K562 (cell line): ENCODE results near the gene PDE4D. TPM values are rescaled to one million over a fixed set of nuclear protein-coding genes. Genes with fewer than 3 reads are reported as not detected.

Source experiments
- ATAC-seq: fragments of 200-7000 bp; cut with Tn5 transposase; 3 replicates; pipeline ENCODE4 v1.9.1; 2020; ENCODE audit warnings: moderate library complexity
- BruUV-seq: library from RNA; stranded (reverse); fragments of 400-500 nt; replicated peaks from 2 replicates; lab custom pipeline; 2021; lab: Mats Ljungman, UMichigan
- CTCF ChIA-PET: fragments of 300-600 bp; formaldehyde crosslinking; extraction: SDS; loops from one replicate; lab custom pipeline; 2021; ENCODE audit warnings: low intra/inter-chr PET ratio; lab: Yijun Ruan, JAX
- POLR2A ChIA-PET: fragments of 300-600, 350-650 bp; sonication (Branson Sonifier 250); formaldehyde crosslinking; extraction: SDS; loops from one replicate; lab custom pipeline; 2021; ENCODE audit warnings: antibody characterized with exemption, inconsistent platforms; lab: Yijun Ruan, JAX
- DNase-seq, 4 experiments: peaks; one replicate each; pipeline versions ENCODE4 v3.0.0 to v3.0.0-alpha.2; 2011 to 2018; ENCODE audit warnings: low spot score in 3 of 4, mixed read lengths in 3 of 4; ENCODE audit errors: extremely low read depth in 1 of 4
- FAIRE-seq: peaks from 2 replicates; lab custom pipeline; 2011; peaks lifted over from hg19 to GRCh38; lab: Jason Lieb, UNC
- H2AFZ ChIP-seq: 2 replicates; pipeline ENCODE4 v1.6.0; 2011; ENCODE audit warnings: low read depth, low read length, control low read depth, inconsistent platforms
- H3K27ac ChIP-seq: fragments of 200-600 bp; 3 replicates; pipeline ENCODE4 v1.8.0; 2011; ENCODE audit warnings: low read depth, mild to moderate bottlenecking, control low read depth, inconsistent platforms, low read length, moderate library complexity, mixed read lengths; ENCODE audit errors: extremely low read depth
- H3K27me3 ChIP-seq, 2 experiments: fragments of 300-600 bp in 1 of 2; 2 replicates in 1 of 2; 3 replicates in 1 of 2; pipeline versions ENCODE4 v1.6.0 to v1.8.0; 2011; ENCODE audit warnings: inconsistent platforms in 2 of 2, low read length in 2 of 2, mild to moderate bottlenecking in 1 of 2, mixed read lengths in 1 of 2, moderate library complexity in 1 of 2; ENCODE audit not compliant: control insufficient read depth in 2 of 2, insufficient read depth in 2 of 2
- H3K36me3 ChIP-seq: fragments of 300-600 bp; 3 replicates; pipeline ENCODE4 v1.8.0; 2011; ENCODE audit warnings: mild to moderate bottlenecking, low read length, inconsistent platforms; ENCODE audit not compliant: control insufficient read depth, insufficient read depth
- H3K4me1 ChIP-seq, 2 experiments: fragments of 200-600 bp in 1 of 2; replicated peaks in 1 of 2; 2 replicates in 1 of 2; 3 replicates in 1 of 2; pipeline versions ENCODE4 v1.5.1 to v1.8.0; 2011; ENCODE audit warnings: inconsistent platforms in 2 of 2, low read length in 2 of 2, mild to moderate bottlenecking in 1 of 2, mixed read lengths in 1 of 2, moderate library complexity in 1 of 2; ENCODE audit not compliant: control insufficient read depth in 2 of 2, insufficient read depth in 2 of 2
- H3K4me2 ChIP-seq: 2 replicates; pipeline ENCODE4 v1.6.1; 2011; ENCODE audit warnings: low read length, control low read depth, inconsistent platforms, mixed read lengths; ENCODE audit not compliant: insufficient read depth
- H3K4me3 ChIP-seq: fragments of 200-600 bp; sonication (generic), shearing (Covaris generic); 2 replicates; pipeline ENCODE4 v1.5.1; 2016; ENCODE audit warnings: control low read depth, inconsistent platforms
- H3K79me2 ChIP-seq: fragments of 200-600 bp; 3 replicates; pipeline ENCODE4 v1.8.0; 2011; ENCODE audit warnings: low read length, inconsistent platforms; ENCODE audit not compliant: control insufficient read depth, insufficient read depth
- H3K9ac ChIP-seq, 2 experiments: 2 replicates each; pipeline versions ENCODE4 v1.6.0 to v1.6.1; 2011; ENCODE audit warnings: low read depth in 2 of 2, low read length in 2 of 2, control low read depth in 1 of 2, inconsistent platforms in 1 of 2, mild to moderate bottlenecking in 1 of 2, mixed read lengths in 1 of 2; ENCODE audit not compliant: insufficient read depth in 1 of 2
- H3K9me1 ChIP-seq: one replicate; pipeline ENCODE4 v1.6.0; 2011; ENCODE audit warnings: inconsistent platforms, mild to moderate bottlenecking, low read length, moderate library complexity; ENCODE audit not compliant: control insufficient read depth, insufficient read depth
- H3K9me3 ChIP-seq: replicated peaks from 2 replicates; pipeline ENCODE4 v1.5.1; 2011; ENCODE audit warnings: low read depth, low read length, inconsistent platforms; ENCODE audit not compliant: control insufficient read depth, insufficient read depth
- H4K20me1 ChIP-seq: replicated peaks from 2 replicates; pipeline ENCODE4 v1.6.1; 2011; ENCODE audit warnings: low read length, inconsistent platforms, mixed read lengths; ENCODE audit not compliant: control insufficient read depth, insufficient read depth
- CC2D1A ChIP-seq: fragments of 450-650 bp; IDR thresholded peaks from 2 replicates; pipeline ENCODE4 v1.6.1; 2017; ENCODE audit warnings: mild to moderate bottlenecking
- HDAC1 ChIP-seq, 2 experiments: fragments of 450-650 bp; IDR thresholded peaks; 2 replicates each; pipeline ENCODE4 v1.6.1; 2016 to 2017; ENCODE audit warnings: inconsistent platforms in 1 of 2, mild to moderate bottlenecking in 1 of 2, moderate library complexity in 1 of 2
- KDM2B ChIP-seq: fragments of 250-450 bp; sonication (Bioruptor Pico); IDR thresholded peaks from 2 replicates; pipeline ENCODE4 v1.8.0; 2021; ENCODE audit warnings: mild to moderate bottlenecking, moderate library complexity
- KDM4B ChIP-seq, 2 experiments: fragments of 450-650 bp in 1 of 2; sonication (generic) in 1 of 2; IDR thresholded peaks; 2 replicates each; pipeline ENCODE4 v1.6.1; 2016 to 2017; ENCODE audit warnings: borderline replicate concordance in 2 of 2, antibody characterized with exemption in 1 of 2, low read depth in 1 of 2, mild to moderate bottlenecking in 1 of 2
- SIRT6 ChIP-seq: IDR thresholded peaks from one replicate; pipeline ENCODE4 v1.6.1; 2012; ENCODE audit warnings: low read depth, mild to moderate bottlenecking, control low read depth, inconsistent platforms, low read length, moderate library complexity
- ZBTB11 ChIP-seq, 3 experiments: fragments of 200-800 bp in 1 of 3; fragments of 250-450 bp in 1 of 3; fragments of 450-650 bp in 1 of 3; sonication (Bioruptor Pico) in 1 of 3; sonication (Bioruptor generic) in 1 of 3; formaldehyde crosslinking in 1 of 3; IDR thresholded peaks; 2 replicates each; pipeline versions ENCODE4 v1.6.1 to v1.8.0; 2016 to 2022; ENCODE audit warnings: mild to moderate bottlenecking in 2 of 3, missing genetic modification characterization in 2 of 3, missing compliant biosample characterization in 1 of 3, moderate library complexity in 1 of 3
- ZNF3 ChIP-seq: fragments of 250-450 bp; sonication (Bioruptor Pico); IDR thresholded peaks from 2 replicates; pipeline ENCODE4 v1.5.0; 2021; ENCODE audit warnings: mild to moderate bottlenecking, moderate library complexity
- ZNF561 ChIP-seq: fragments of 450-650 bp; formaldehyde crosslinking; conservative IDR thresholded peaks from 2 replicates; pipeline ENCODE4 v1.4.0; 2020; ENCODE audit warnings: mild to moderate bottlenecking, moderate library complexity
- ZNF695 ChIP-seq: fragments of 450-650 bp; formaldehyde crosslinking; IDR thresholded peaks from 2 replicates; pipeline ENCODE4 v1.4.0; 2020; ENCODE audit warnings: mild to moderate bottlenecking, moderate library complexity
- WGBS: fragments of 100-300 bp; shearing (Covaris generic); methylation state at CpG from one replicate; pipeline ENCODE4 v1.1.6; 2016; ENCODE audit warnings: low coverage, mixed read lengths; ENCODE audit not compliant: insufficient coverage; ENCODE audit errors: missing lambda C conversion rate; 5-methylcytosine and 5-hydroxymethylcytosine counted together
- in situ Hi-C: fragments of 300-500 bp; cut with MboI; formaldehyde crosslinking; loops from 4 replicates; pipeline ENCODE4 v1.15.0; 2018; ENCODE audit warnings: inconsistent platforms, mixed read lengths
- intact Hi-C: fragments of 100-400 bp; cut with micrococcal nuclease; formaldehyde crosslinking; loops from 2 replicates; pipeline ENCODE4 v1.14.2; 2022
- polyA plus RNA-seq, 8 experiments: library from polyadenylated mRNA; depleted of rRNA in 4 of 8; stranded (reverse) in 5 of 8; unstranded in 3 of 8; fragments of >200 nt; fragmentation: Nextera tagmentation in 2 of 8; fragmentation: Illumina TruSeq in 1 of 8; extraction: Ambion mirVana in 2 of 8; extraction: Trizol in 1 of 8; gene quantifications; 2 replicates each; pipeline versions ENCODE4 v1.2.1 to v1.2.3, GENCODE V29; 2011 to 2014; ENCODE audit warnings: inconsistent platforms in 1 of 8, missing spikeins in 1 of 8
- total RNA-seq, 7 experiments: library from RNA; depleted of rRNA in 6 of 7; stranded (reverse); fragments of >200 nt in 6 of 7; fragmentation: Illumina TruSeq in 2 of 7; extraction: Trizol in 2 of 7; gene quantifications; 2 replicates each; pipeline versions ENCODE4 v1.2.1 to v1.2.3, GENCODE V29; 2011 to 2021; ENCODE audit warnings: low replicate concordance in 1 of 7

The PDE4D gene
- total and polyA plus RNA-seq, 9 of the 15 experiments (the other 6 are each of a cell fraction or from before 2014, with no cell fraction given): 0.04 to 0.46 (median 0.13) TPM

- intact Hi-C loops: no loop called here
- no peaks in the 10 kb centered on the region for H3K9me3 ChIP-seq
- no peak overlapping the region for H3K27ac ChIP-seq
- no peaks in the 10 kb centered on the region for H3K27me3 ChIP-seq
- CTCF ChIA-PET: no interaction called here
- POLR2A ChIA-PET: no interaction called here
- H2AFZ ChIP-seq: no peak overlapping the region
- H3K9ac ChIP-seq: no peak overlapping the region
- no peak for ATAC-seq
- H3K4me2 ChIP-seq: no peak overlapping the region
- H3K4me1 ChIP-seq: no peaks in the 10 kb centered on the region
- TF ChIP-seq SIRT6 (no peak), HDAC1 (IDR thresholded peaks at IDR 0.05) (no peak), ZNF561 (CRISPR knock-in tag) (no peak), ZBTB11 (CRISPR knock-in tag; IDR thresholded peaks at IDR 0.05) (no peak), KDM2B (CRISPR knock-in tag) (no peak), ZNF3 (CRISPR knock-in tag) (no peak), ZNF695 (CRISPR knock-in tag) (no peak), KDM4B (IDR thresholded peaks at IDR 0.05; ENCODE audit: borderline replicate concordance in 2 of 2, low read depth in 1 of 2) (no peak), CC2D1A (no peak)
- H3K4me3 ChIP-seq: no peak overlapping the region
- no TSS peak for BruUV-seq
- DNase-seq: no peak
- H3K79me2 ChIP-seq: no peaks in the 10 kb centered on the region
- no peaks in the 10 kb centered on the region for H3K36me3 ChIP-seq
- FAIRE-seq: no peak
- 0% methylated on average over 2 of the region's 2 CpGs for WGBS
- H4K20me1 ChIP-seq: no peaks in the 10 kb centered on the region
- in situ Hi-C loops: no loop called here
- no peaks in the 10 kb centered on the region for H3K9me1 ChIP-seq
Observed at GRCh38 chr5:59158637-59159391, 734.7 kb downstream of the PDE4D start.
